Measurements from ENCODE around the gene PRAF2. TPM values are rescaled to one million over a fixed set of nuclear protein-coding genes. Genes with fewer than 3 reads are reported as not detected.

PRAF2 gene
- total and polyA plus RNA-seq, 9 donors, result 14.4 to 54.0 (median 29.3) TPM

DNA sequence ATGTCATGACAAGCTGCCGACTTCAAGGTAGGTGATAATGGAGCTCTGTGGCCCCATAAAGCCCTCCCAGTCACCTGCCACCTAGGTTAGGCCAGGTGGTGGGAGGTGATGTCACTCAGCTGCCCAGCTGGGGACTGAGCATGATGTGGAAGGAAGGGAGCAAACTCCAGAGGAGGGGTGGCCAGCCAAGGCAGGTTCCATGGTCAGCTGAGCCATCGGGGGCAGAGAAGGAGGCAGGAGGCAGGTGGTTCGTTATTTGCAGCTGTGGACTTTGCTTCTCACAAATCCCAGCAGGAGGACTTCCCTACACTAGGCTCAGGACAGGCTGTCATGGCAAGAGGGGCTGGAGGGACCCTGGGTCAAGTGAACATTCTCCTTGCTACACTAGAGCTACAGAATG is 12.9 kb downstream of the PRAF2 start:
- 72 to 81% (median 77%) methylated on average over 3 of the region's 3 CpGs for WGBS, 3 donors
- no peak for DNase-seq
- H3K27me3 ChIP-seq, result no peaks in the 10 kb centered on the region
- H3K36me3 ChIP-seq, result no peaks in the 10 kb centered on the region
- no peaks in the 10 kb centered on the region for H3K4me1 ChIP-seq (ENCODE audit: insufficient read depth)
- no peak for TF ChIP-seq EP300 (IDR thresholded peaks at IDR 0.05)
- TF ChIP-seq, protein P1, sequence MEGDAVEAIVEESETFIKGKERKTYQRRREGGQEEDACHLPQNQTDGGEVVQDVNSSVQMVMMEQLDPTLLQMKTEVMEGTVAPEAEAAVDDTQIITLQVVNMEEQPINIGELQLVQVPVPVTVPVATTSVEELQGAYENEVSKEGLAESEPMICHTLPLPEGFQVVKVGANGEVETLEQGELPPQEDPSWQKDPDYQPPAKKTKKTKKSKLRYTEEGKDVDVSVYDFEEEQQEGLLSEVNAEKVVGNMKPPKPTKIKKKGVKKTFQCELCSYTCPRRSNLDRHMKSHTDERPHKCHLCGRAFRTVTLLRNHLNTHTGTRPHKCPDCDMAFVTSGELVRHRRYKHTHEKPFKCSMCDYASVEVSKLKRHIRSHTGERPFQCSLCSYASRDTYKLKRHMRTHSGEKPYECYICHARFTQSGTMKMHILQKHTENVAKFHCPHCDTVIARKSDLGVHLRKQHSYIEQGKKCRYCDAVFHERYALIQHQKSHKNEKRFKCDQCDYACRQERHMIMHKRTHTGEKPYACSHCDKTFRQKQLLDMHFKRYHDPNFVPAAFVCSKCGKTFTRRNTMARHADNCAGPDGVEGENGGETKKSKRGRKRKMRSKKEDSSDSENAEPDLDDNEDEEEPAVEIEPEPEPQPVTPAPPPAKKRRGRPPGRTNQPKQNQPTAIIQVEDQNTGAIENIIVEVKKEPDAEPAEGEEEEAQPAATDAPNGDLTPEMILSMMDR (IDR thresholded peaks at IDR 0.05), result no peak
- no peak for TF ChIP-seq POLR2A (IDR thresholded peaks at IDR 0.05)
- intact Hi-C loops (cut with DNase I), result no loop called here
- H3K9me3 ChIP-seq, result no peaks in the 10 kb centered on the region
- H3K27ac ChIP-seq, result no peak overlapping the region
- H3K4me3 ChIP-seq, result no peak overlapping the region

DNA sequence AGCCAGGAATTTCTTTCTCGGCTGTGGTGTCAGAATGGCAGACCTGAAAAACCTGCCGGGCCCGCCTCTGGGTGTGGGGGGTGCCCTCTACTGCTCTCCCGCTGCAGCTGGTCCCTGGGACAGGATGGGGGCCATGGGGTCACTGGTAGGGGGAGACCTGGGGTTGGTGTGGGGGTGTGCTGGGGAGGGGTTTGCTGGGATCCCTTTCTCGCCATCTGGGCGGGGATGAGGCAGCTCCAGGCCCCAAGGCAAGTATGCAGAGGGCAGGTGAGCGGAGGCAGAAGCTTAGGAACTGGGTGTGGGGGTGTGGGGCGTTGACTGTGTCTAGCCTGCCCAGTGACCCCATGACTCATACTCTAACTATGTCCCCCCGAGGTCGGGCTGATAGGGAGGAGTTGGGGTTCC is 14.1 kb downstream of the PRAF2 start:
- H3K27ac ChIP-seq, result no peak overlapping the region
- WGBS, 3 donors, result 65 to 75% (median 68%) methylated on average over 10 of the region's 10 CpGs
- intact Hi-C loops (cut with DNase I), result no loop called here
- no peak overlapping the region for H3K4me3 ChIP-seq
- H3K4me1 ChIP-seq (ENCODE audit: insufficient read depth), result no peaks in the 10 kb centered on the region
- H3K27me3 ChIP-seq, result no peaks in the 10 kb centered on the region
- no peak for DNase-seq
- no peaks in the 10 kb centered on the region for H3K36me3 ChIP-seq
- H3K9me3 ChIP-seq, result no peaks in the 10 kb centered on the region
- TF ChIP-seq, protein P1 (IDR thresholded peaks at IDR 0.05), result no peak
- TF ChIP-seq EP300 (IDR thresholded peaks at IDR 0.05), result no peak
- TF ChIP-seq POLR2A (IDR thresholded peaks at IDR 0.05), result no peak

DNA sequence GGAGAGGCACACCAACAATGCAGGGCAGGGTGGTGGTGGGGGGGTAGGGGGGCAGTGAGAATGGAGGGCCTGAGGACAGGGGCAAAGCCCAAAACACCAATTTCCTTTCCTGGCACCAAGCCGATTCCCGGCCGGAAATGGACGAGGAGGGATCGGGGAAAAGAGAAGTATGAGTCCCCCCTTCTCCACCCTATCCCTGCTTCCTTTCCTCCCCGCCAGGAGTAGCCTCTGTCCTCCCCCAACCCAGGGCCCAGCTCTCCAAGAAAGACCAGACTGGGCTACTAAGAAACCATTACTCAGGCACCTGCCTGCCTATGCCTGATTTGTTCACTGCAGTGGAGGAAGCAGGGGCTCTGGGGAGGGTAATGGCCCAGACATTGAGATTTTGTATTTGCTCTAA is 14.6 kb downstream of the PRAF2 start:
- Histone ChIP-seq H3K36me3 (no peaks in the 10 kb centered on the region), H3K27me3 (no peaks in the 10 kb centered on the region), H3K9me3 (no peaks in the 10 kb centered on the region), H3K4me1 (ENCODE audit: insufficient read depth) (no peaks in the 10 kb centered on the region), H3K4me3 (no peak overlapping the region), H3K27ac (no peak overlapping the region)
- no peak for DNase-seq
- intact Hi-C loops (cut with DNase I), result no loop called here
- 49 to 57% (median 56%) methylated on average over 6 of the region's 6 CpGs for WGBS, 3 donors
- no peak for TF ChIP-seq POLR2A (IDR thresholded peaks at IDR 0.05)
- TF ChIP-seq EP300 (IDR thresholded peaks at IDR 0.05), result no peak
- TF ChIP-seq, protein P1 (IDR thresholded peaks at IDR 0.05), result no peak

DNA sequence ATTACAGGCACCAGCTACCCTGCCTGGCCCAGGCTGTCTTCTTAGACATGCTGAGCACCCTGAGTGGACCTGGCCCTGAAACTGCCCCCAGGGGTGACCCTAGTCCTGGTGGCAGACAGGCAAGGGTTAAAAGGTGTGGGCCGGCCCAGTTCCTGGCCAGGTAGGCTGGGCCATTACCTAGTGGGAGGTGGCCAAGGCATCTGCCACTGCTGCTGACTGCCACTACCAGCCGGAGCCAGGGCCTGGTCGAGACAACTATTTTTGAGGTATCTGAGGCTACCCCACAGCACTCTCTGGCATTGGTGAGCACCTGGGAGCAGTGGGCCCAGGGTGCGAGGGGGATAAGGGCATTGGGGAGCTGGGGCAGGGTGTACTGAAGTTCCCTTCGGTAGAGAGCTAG is 15.0 kb downstream of the PRAF2 start, which contains the start of gene CCDC120:
Gene CCDC120 (plus strand): TSS at position 206 of the 400 bp plus-strand sequence. CDS start 3,043 bp downstream, outside the sequence.
- H3K27me3 ChIP-seq, result no peaks in the 10 kb centered on the region
- H3K27ac ChIP-seq, result no peak within 1 kb of the TSS
- 45 to 62% (median 55%) methylated on average over 5 of the region's 5 CpGs for WGBS, 3 donors
- no peak for TF ChIP-seq EP300 (IDR thresholded peaks at IDR 0.05)
- no peak for TF ChIP-seq POLR2A (IDR thresholded peaks at IDR 0.05)
- TF ChIP-seq, protein P1 (IDR thresholded peaks at IDR 0.05), result no peak
- H3K9me3 ChIP-seq, result no peaks in the 10 kb centered on the region
- no peaks in the 10 kb centered on the region for H3K4me1 ChIP-seq (ENCODE audit: insufficient read depth)
- DNase-seq, result no peak
- H3K4me3 ChIP-seq, result peak within 1 kb of the TSS; percentile 13
- intact Hi-C loops (cut with DNase I), result no loop called here
- no peaks in the 10 kb centered on the region for H3K36me3 ChIP-seq

Measured in ovary (tissue), 9 donors.